Measurements from ENCODE around the gene PRMT2. TPM values are rescaled to one million over a fixed set of nuclear protein-coding genes. Genes with fewer than 3 reads are reported as not detected.

PRMT2 gene
- total and polyA plus RNA-seq, 2 donors (not counting 1 experiment from before 2014, with no cell fraction given) = 80.1 to 102 TPM

DNA sequence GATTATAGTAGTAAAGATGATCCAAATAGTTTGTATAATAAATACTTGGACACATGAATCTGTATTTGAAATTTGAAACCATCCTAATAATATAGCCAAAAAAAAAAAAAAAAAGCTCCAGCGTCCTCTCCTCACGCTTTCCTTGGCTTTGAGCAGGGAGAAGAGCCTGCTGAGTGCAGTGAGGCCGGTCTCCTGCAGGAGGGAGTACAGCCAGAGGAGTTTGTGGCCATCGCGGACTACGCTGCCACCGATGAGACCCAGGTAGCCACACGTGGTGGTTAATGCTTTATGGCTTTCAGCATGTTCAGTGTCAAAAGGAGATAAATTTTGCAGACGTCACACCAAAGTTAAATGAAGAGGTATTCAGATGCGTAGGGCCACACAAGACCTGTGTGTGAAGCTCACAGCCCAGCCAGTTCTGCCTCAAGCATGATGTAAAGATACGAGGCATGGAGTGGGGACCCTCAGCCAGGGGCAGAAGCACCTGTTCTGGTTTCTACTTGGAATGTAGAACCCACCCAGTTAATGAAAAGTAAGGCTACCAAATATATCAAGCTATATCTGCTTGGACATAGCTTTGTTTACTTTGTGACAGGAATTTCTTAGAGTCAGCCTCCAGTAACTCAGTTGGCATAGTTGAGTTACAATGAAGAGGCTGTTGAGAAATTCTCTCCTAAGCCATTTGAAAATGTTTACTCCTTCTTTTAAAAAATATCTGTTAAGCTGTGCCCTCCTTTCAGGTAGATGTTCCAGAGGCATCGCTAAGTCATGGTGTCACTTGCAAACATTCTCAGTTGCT is 8.1 kb downstream of the PRMT2 start:
- Histone ChIP-seq H3K36me3 (replicated peaks in 1 of 2; ENCODE audit: control extremely low read depth in 1 of 2, control insufficient read depth in 1 of 2, extremely low read depth in 1 of 2, insufficient read depth in 2 of 2, low read length in 1 of 2) (peaks cover 0 to 57% of the 10 kb centered on the region in 2 experiments), H3K9ac (ENCODE audit: low read length) (no peak overlapping the region), H3K27ac (ENCODE audit: low read length in 2 of 2) (no peak overlapping the region), H3K9me3 (ENCODE audit: control extremely low read depth in 1 of 3, control insufficient read depth in 2 of 3, insufficient read depth in 1 of 3, low read length in 2 of 3) (no peaks in the 10 kb centered on the region), H3K4me1 (ENCODE audit: control insufficient read depth in 2 of 2, insufficient read depth in 2 of 2, low read length in 2 of 2) (peaks cover 0 to 10% of the 10 kb centered on the region in 2 donors), H3K4me3 (ENCODE audit: control extremely low read depth in 1 of 5, extremely low read depth in 1 of 5, insufficient read depth in 1 of 5, low read depth in 2 of 5, low read length in 4 of 5) (no peak overlapping the region), H4K20me1 (ENCODE audit: control insufficient read depth, insufficient read depth, low read length, poor library complexity, severe bottlenecking) (peaks cover 16% of the 10 kb centered on the region), H3K4me2 (replicated peaks; ENCODE audit: low read depth, low read length, poor library complexity, severe bottlenecking) (no peak overlapping the region), H3K79me2 (ENCODE audit: control insufficient read depth, insufficient read depth, low read length) (peaks cover 30% of the 10 kb centered on the region), H3K27me3 (replicated peaks in 1 of 4; ENCODE audit: control extremely low read depth in 1 of 4, control insufficient read depth in 3 of 4, insufficient read depth in 4 of 4, low read length in 3 of 4) (no peaks in the 10 kb centered on the region), H2AFZ (ENCODE audit: insufficient read depth, low read depth, low read length, poor library complexity, severe bottlenecking) (no peak overlapping the region)
- no peak for DNase-seq
- no peak for TF ChIP-seq EZH2 (IDR thresholded peaks at IDR 0.05; ENCODE audit: borderline replicate concordance, insufficient read depth, low read depth, low read length, poor library complexity, severe bottlenecking)
- TF ChIP-seq, protein P1, sequence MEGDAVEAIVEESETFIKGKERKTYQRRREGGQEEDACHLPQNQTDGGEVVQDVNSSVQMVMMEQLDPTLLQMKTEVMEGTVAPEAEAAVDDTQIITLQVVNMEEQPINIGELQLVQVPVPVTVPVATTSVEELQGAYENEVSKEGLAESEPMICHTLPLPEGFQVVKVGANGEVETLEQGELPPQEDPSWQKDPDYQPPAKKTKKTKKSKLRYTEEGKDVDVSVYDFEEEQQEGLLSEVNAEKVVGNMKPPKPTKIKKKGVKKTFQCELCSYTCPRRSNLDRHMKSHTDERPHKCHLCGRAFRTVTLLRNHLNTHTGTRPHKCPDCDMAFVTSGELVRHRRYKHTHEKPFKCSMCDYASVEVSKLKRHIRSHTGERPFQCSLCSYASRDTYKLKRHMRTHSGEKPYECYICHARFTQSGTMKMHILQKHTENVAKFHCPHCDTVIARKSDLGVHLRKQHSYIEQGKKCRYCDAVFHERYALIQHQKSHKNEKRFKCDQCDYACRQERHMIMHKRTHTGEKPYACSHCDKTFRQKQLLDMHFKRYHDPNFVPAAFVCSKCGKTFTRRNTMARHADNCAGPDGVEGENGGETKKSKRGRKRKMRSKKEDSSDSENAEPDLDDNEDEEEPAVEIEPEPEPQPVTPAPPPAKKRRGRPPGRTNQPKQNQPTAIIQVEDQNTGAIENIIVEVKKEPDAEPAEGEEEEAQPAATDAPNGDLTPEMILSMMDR (IDR thresholded peaks at IDR 0.05) = no peak
- WGBS (ENCODE audit: insufficient coverage) = 95% methylated on average over 8 of the region's 12 CpGs
- ChIA-PET POLR2A (no interaction called here), CTCF (no interaction called here)
- Mint-ChIP-seq H3K4me1 (peaks cover 16% of the 10 kb centered on the region), H3K27ac (no peak overlapping the region), H3K27me3 (no peaks in the 10 kb centered on the region), H3K4me3 (no peak overlapping the region), H3K9me3 (ENCODE audit: insufficient read depth) (no peaks in the 10 kb centered on the region)
- intact Hi-C loops (cut with micrococcal nuclease) = no loop called here
- ATAC-seq (ENCODE audit: low read depth) = no peak

DNA sequence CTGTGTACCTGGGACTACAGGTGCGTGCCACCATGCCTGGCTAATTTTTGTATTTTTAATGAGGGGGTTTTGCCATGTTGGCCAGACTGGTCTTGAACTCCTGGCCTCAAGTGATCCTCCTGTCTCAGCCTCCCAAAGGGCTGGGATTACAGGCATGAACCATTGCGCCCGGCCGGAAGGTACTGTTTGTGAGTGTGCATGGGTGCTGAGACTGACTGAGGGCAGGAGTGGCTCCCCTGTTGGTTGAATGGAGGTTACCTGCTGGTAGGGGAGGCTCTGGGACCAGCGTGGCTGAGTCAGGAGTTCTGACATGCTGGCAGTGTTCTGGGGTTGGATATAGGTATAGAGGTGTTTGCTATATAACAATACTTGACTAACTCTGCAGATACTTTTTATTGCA is 10.4 kb downstream of the PRMT2 start:
- H3K9ac ChIP-seq (ENCODE audit: low read length) = no peak overlapping the region
- no peaks in the 10 kb centered on the region for H3K4me1 Mint-ChIP-seq
- ATAC-seq (ENCODE audit: low read depth) = no peak

More for the DNA sequence above, 10.4 kb downstream of the PRMT2 start:
- 99% methylated on average over 5 of the region's 5 CpGs for WGBS (ENCODE audit: insufficient coverage)
- Histone ChIP-seq H3K4me3 (ENCODE audit: control extremely low read depth in 1 of 5, extremely low read depth in 1 of 5, insufficient read depth in 1 of 5, low read depth in 2 of 5, low read length in 4 of 5) (no peak overlapping the region), H3K9me3 (ENCODE audit: control extremely low read depth in 1 of 3, control insufficient read depth in 2 of 3, insufficient read depth in 1 of 3, low read length in 2 of 3) (no peaks in the 10 kb centered on the region), H4K20me1 (ENCODE audit: control insufficient read depth, insufficient read depth, low read length, poor library complexity, severe bottlenecking) (peaks cover 37% of the 10 kb centered on the region), H3K4me1 (ENCODE audit: control insufficient read depth in 2 of 2, insufficient read depth in 2 of 2, low read length in 2 of 2) (no peaks in the 10 kb centered on the region), H3K79me2 (ENCODE audit: control insufficient read depth, insufficient read depth, low read length) (peaks cover 33% of the 10 kb centered on the region), H3K27me3 (replicated peaks in 1 of 4; ENCODE audit: control extremely low read depth in 1 of 4, control insufficient read depth in 3 of 4, insufficient read depth in 4 of 4, low read length in 3 of 4) (no peaks in the 10 kb centered on the region), H3K4me2 (replicated peaks; ENCODE audit: low read depth, low read length, poor library complexity, severe bottlenecking) (no peak overlapping the region), H2AFZ (ENCODE audit: insufficient read depth, low read depth, low read length, poor library complexity, severe bottlenecking) (no peak overlapping the region), H3K36me3 (replicated peaks in 1 of 2; ENCODE audit: control extremely low read depth in 1 of 2, control insufficient read depth in 1 of 2, extremely low read depth in 1 of 2, insufficient read depth in 2 of 2, low read length in 1 of 2) (peaks cover 0 to 79% of the 10 kb centered on the region in 2 experiments), H3K27ac (ENCODE audit: low read length in 2 of 2) (no peak overlapping the region)
- no peak overlapping the region for H3K27ac Mint-ChIP-seq
- TF ChIP-seq EZH2 (IDR thresholded peaks at IDR 0.05; ENCODE audit: borderline replicate concordance, insufficient read depth, low read depth, low read length, poor library complexity, severe bottlenecking) = no peak
- TF ChIP-seq, protein P1 (IDR thresholded peaks at IDR 0.05) = no peak
- DNase-seq = no peak
- no peak overlapping the region for H3K4me3 Mint-ChIP-seq
- intact Hi-C loops (cut with micrococcal nuclease) = no loop called here
- no peaks in the 10 kb centered on the region for H3K27me3 Mint-ChIP-seq
- CTCF ChIA-PET = no interaction called here
- H3K9me3 Mint-ChIP-seq (ENCODE audit: insufficient read depth) = no peaks in the 10 kb centered on the region
- POLR2A ChIA-PET = interaction anchor here (0.5 kb wide), 1 partner anchor 10 kb away, joined by 4 read pairs; no protein-coding TSS in a partner anchor

All from B cell (primary cell).